ENCODE results near the gene DVL3. TPM values are rescaled to one million over a fixed set of nuclear protein-coding genes. Genes with fewer than 3 reads are reported as not detected.

DVL3 gene
- total RNA-seq, 1 donor from 2014 or later: 51.7 TPM

- Histone ChIP-seq H3K27me3 (ENCODE audit: control insufficient read depth, insufficient read depth, low read length) (peaks cover 6% of the 10 kb centered on the region), H3K36me3 (ENCODE audit: control insufficient read depth, insufficient read depth, low read length) (no peaks in the 10 kb centered on the region), H3K4me3 (ENCODE audit: low read depth, low read length) (no peak overlapping the region)
- no peak for TF ChIP-seq CTCF (IDR thresholded peaks at IDR 0.05; ENCODE audit: insufficient read depth, low read length, poor library complexity, severe bottlenecking)
- no peak for DNase-seq (ENCODE audit: low read depth)
These were observed 54.2 kb downstream of the DVL3 start for GRCh38 chr3:184209146-184209923.

GRCh38 chr3:184211297-184211696 lies 56.1 kb downstream of the DVL3 start:
- no peak for DNase-seq (ENCODE audit: low read depth)
- TF ChIP-seq CTCF (IDR thresholded peaks at IDR 0.05; ENCODE audit: insufficient read depth, low read length, poor library complexity, severe bottlenecking): no peak
- H3K36me3 ChIP-seq (ENCODE audit: control insufficient read depth, insufficient read depth, low read length): no peaks in the 10 kb centered on the region
- H3K27me3 ChIP-seq (ENCODE audit: control insufficient read depth, insufficient read depth, low read length): peaks cover 4% of the 10 kb centered on the region
- H3K4me3 ChIP-seq (ENCODE audit: low read depth, low read length): no peak overlapping the region

- Histone ChIP-seq H3K27me3 (ENCODE audit: control insufficient read depth, insufficient read depth, low read length) (peaks cover 2% of the 10 kb centered on the region), H3K36me3 (ENCODE audit: control insufficient read depth, insufficient read depth, low read length) (no peaks in the 10 kb centered on the region), H3K4me3 (ENCODE audit: low read depth, low read length) (no peak overlapping the region)
- TF ChIP-seq CTCF (IDR thresholded peaks at IDR 0.05; ENCODE audit: insufficient read depth, low read length, poor library complexity, severe bottlenecking): no peak
- no peak for DNase-seq (ENCODE audit: low read depth)
These were observed 56.5 kb downstream of the DVL3 start for GRCh38 chr3:184211718-184212117.

GRCh38 chr3:184218814-184219213 lies 63.6 kb downstream of the DVL3 start:
- Histone ChIP-seq H3K4me3 (ENCODE audit: low read depth, low read length) (no peak overlapping the region), H3K27me3 (ENCODE audit: control insufficient read depth, insufficient read depth, low read length) (no peaks in the 10 kb centered on the region), H3K36me3 (ENCODE audit: control insufficient read depth, insufficient read depth, low read length) (no peaks in the 10 kb centered on the region)
- TF ChIP-seq CTCF (IDR thresholded peaks at IDR 0.05; ENCODE audit: insufficient read depth, low read length, poor library complexity, severe bottlenecking): no peak
- no peak for DNase-seq (ENCODE audit: low read depth)

GRCh38 chr3:184222521-184222920 lies 67.3 kb downstream of the DVL3 start:
- TF ChIP-seq CTCF (IDR thresholded peaks at IDR 0.05; ENCODE audit: insufficient read depth, low read length, poor library complexity, severe bottlenecking): no peak
- Histone ChIP-seq H3K27me3 (ENCODE audit: control insufficient read depth, insufficient read depth, low read length) (peaks cover 2% of the 10 kb centered on the region), H3K4me3 (ENCODE audit: low read depth, low read length) (no peak overlapping the region), H3K36me3 (ENCODE audit: control insufficient read depth, insufficient read depth, low read length) (no peaks in the 10 kb centered on the region)
- DNase-seq (ENCODE audit: low read depth): no peak

Other genes starting within 250 kb of the DVL3 start
- gene ABCC5, start 137.5 kb upstream of the DVL3 start, total RNA-seq: 9.1 and 14.3 TPM in 2 replicates
- not detected in 2 replicates for gene HTR3D, start 123.6 kb upstream of the DVL3 start, total RNA-seq
- not detected in 2 replicates for gene HTR3C, start 102.3 kb upstream of the DVL3 start, total RNA-seq
- not detected in 2 replicates for gene HTR3E, start 58.3 kb upstream of the DVL3 start, total RNA-seq
- gene EIF2B5, start 20.0 kb upstream of the DVL3 start, total RNA-seq: 28.8 and 33.8 TPM in 2 replicates
- gene AP2M1, start 19.5 kb downstream of the DVL3 start, total RNA-seq: 282 and 297 TPM in 2 replicates
- 55.7 and 57.9 TPM in 2 replicates for gene ABCF3, start 30.8 kb downstream of the DVL3 start, total RNA-seq
- gene VWA5B2, start 74.2 kb downstream of the DVL3 start, total RNA-seq: 0.07 TPM in 1 of 2 replicates, not detected in the other
- gene ALG3, start 93.6 kb downstream of the DVL3 start, total RNA-seq: 69.8 and 73.7 TPM in 2 replicates
- gene EEF1AKMT4, start 94.3 kb downstream of the DVL3 start, total RNA-seq: 6.3 and 8.3 TPM in 2 replicates
- gene CAMK2N2, start 106.2 kb downstream of the DVL3 start, total RNA-seq: 0.67 and 1.2 TPM in 2 replicates
- gene ECE2, start 120.6 kb downstream of the DVL3 start, total RNA-seq: not detected in 2 replicates
- 903 and 972 TPM in 2 replicates for gene PSMD2, start 143.9 kb downstream of the DVL3 start, total RNA-seq
- gene EIF4G1, start 159.2 kb downstream of the DVL3 start, total RNA-seq: 381 and 386 TPM in 2 replicates
- gene FAM131A, start 182.2 kb downstream of the DVL3 start, total RNA-seq: 14.0 and 14.7 TPM in 2 replicates
- 2.6 and 4.0 TPM in 2 replicates for gene CLCN2, start 206.2 kb downstream of the DVL3 start, total RNA-seq
- 73.3 and 79.8 TPM in 2 replicates for gene POLR2H, start 206.3 kb downstream of the DVL3 start, total RNA-seq
- gene THPO, start 222.8 kb downstream of the DVL3 start, total RNA-seq: 0.25 TPM in 1 of 2 replicates, not detected in the other
- under 0.01 and 1.0 TPM in 2 replicates for gene CHRD, start 224.7 kb downstream of the DVL3 start, total RNA-seq